ENCODE results near the gene GFOD1.

The GFOD1 gene

GRCh38 chr6:13368079-13368730, 119.2 kb downstream of the GFOD1 start (continued):
- TF ChIP-seq GLIS3 (CRISPR knock-in tag; IDR thresholded peaks at IDR 0.05), result no peak
- no peak for TF ChIP-seq POU6F1 (CRISPR knock-in tag; IDR thresholded peaks at IDR 0.05; ENCODE audit: borderline replicate concordance, low read depth)
- TF ChIP-seq OSR1 (CRISPR knock-in tag; IDR thresholded peaks at IDR 0.05), result no peak

GRCh38 chr6:13367396-13367795, 120.0 kb downstream of the GFOD1 start:
- no peak for ATAC-seq
- TF ChIP-seq CSRNP3 (CRISPR knock-in tag; IDR thresholded peaks at IDR 0.05) (no peak), TCF4 (CRISPR knock-in tag; IDR thresholded peaks at IDR 0.05; ENCODE audit: borderline replicate concordance) (no peak), TSHZ2 (CRISPR knock-in tag; IDR thresholded peaks at IDR 0.05) (peak; percentile 38; the same call in 1 of the 2 replicates)

GRCh38 chr6:13365320-13365719, 122.1 kb downstream of the GFOD1 start:
- ATAC-seq, result no peak
- TF ChIP-seq GLIS3 (CRISPR knock-in tag; IDR thresholded peaks at IDR 0.05), result no peak
- no peak for TF ChIP-seq TSHZ2 (CRISPR knock-in tag; IDR thresholded peaks at IDR 0.05)
- no peak for TF ChIP-seq TOX (CRISPR knock-in tag; IDR thresholded peaks at IDR 0.05; ENCODE audit: borderline replicate concordance)
- no peak for TF ChIP-seq ZNF70 (CRISPR knock-in tag; IDR thresholded peaks at IDR 0.05)
- no peak for TF ChIP-seq CREB5 (CRISPR knock-in tag; IDR thresholded peaks at IDR 0.05; ENCODE audit: low read depth)
- no peak for TF ChIP-seq ZFP30 (CRISPR knock-in tag; IDR thresholded peaks at IDR 0.05)
- TF ChIP-seq POU6F1 (CRISPR knock-in tag; IDR thresholded peaks at IDR 0.05; ENCODE audit: borderline replicate concordance, low read depth), result no peak
- no peak for TF ChIP-seq CSDC2 (CRISPR knock-in tag; IDR thresholded peaks at IDR 0.05)
- TF ChIP-seq CSRNP3 (CRISPR knock-in tag; IDR thresholded peaks at IDR 0.05), result no peak
- no peak for TF ChIP-seq PATZ1 (CRISPR knock-in tag; IDR thresholded peaks at IDR 0.05; ENCODE audit: borderline replicate concordance)
- no peak for TF ChIP-seq PPARA (CRISPR knock-in tag; IDR thresholded peaks at IDR 0.05; ENCODE audit: borderline replicate concordance)
- TF ChIP-seq ESRRG (CRISPR knock-in tag; IDR thresholded peaks at IDR 0.05), result no peak
- no peak for TF ChIP-seq ARNTL (CRISPR knock-in tag; IDR thresholded peaks at IDR 0.05; ENCODE audit: borderline replicate concordance, low read depth)
- TF ChIP-seq OSR1 (CRISPR knock-in tag; IDR thresholded peaks at IDR 0.05), result no peak
- TF ChIP-seq ZNF8 (CRISPR knock-in tag; IDR thresholded peaks at IDR 0.05), result no peak
- TF ChIP-seq BACH2 (CRISPR knock-in tag; IDR thresholded peaks at IDR 0.05; ENCODE audit: borderline replicate concordance), result no peak
- TF ChIP-seq SNAI2 (CRISPR knock-in tag; IDR thresholded peaks at IDR 0.05), result no peak

Measured in SK-N-SH treated with all-trans-retinoic acid at 6 μM for 48 hours (cell line).